ENCODE results near the gene MMP25.

- TF ChIP-seq ZNF274 (IDR thresholded peaks at IDR 0.05; ENCODE audit: low read depth, low read length) (no peak), SUZ12 (IDR thresholded peaks at IDR 0.05; ENCODE audit: extremely low read depth, insufficient read depth, insufficient read length) (no peak), YY1 (IDR thresholded peaks at IDR 0.05; ENCODE audit: insufficient read depth, insufficient read length) (no peak)
Observed at GRCh38 chr16:3066440-3066748, 20.0 kb downstream of the MMP25 start.
